Loucy (cell line): ENCODE results near the gene ZNF530.

ENCODE experiments used
- H2AFZ ChIP-seq: fragments of 200-600 bp; sonication (generic); 2 replicates; pipeline ENCODE4 v1.6.0; 2016; ENCODE audit warnings: antibody characterized with exemption, mild to moderate bottlenecking, low read length, moderate library complexity
- H3F3A ChIP-seq: fragments of 200-600 bp; 2 replicates; pipeline ENCODE4 v1.6.0; 2016; ENCODE audit warnings: antibody characterized with exemption, low read depth, mild to moderate bottlenecking
- H3K27me3 ChIP-seq: fragments of 200-600 bp; sonication (generic); 2 replicates; pipeline ENCODE4 v1.6.1; 2014; ENCODE audit warnings: low read length, mild to moderate bottlenecking; ENCODE audit not compliant: insufficient read depth, poor library complexity, severe bottlenecking
- H3K36me3 ChIP-seq: fragments of 200-600 bp; sonication (generic); 2 replicates; pipeline ENCODE4 v1.6.1; 2016; ENCODE audit warnings: low read length; ENCODE audit not compliant: insufficient read depth
- H3K4me1 ChIP-seq: fragments of 200-600 bp; sonication (generic); 2 replicates; pipeline ENCODE4 v1.5.1; 2014; ENCODE audit warnings: low read length, mild to moderate bottlenecking; ENCODE audit not compliant: insufficient read depth, poor library complexity, severe bottlenecking
- H3K4me2 ChIP-seq: fragments of 200-600 bp; sonication (generic); 2 replicates; pipeline ENCODE4 v1.6.0; 2014; ENCODE audit warnings: antibody characterized with exemption, low read length, low read depth, mild to moderate bottlenecking; ENCODE audit not compliant: poor library complexity, severe bottlenecking
- H3K4me3 ChIP-seq: fragments of 200-600 bp; sonication (generic); 2 replicates; pipeline ENCODE4 v1.5.1; 2014; ENCODE audit warnings: low read length, mild to moderate bottlenecking, mixed read lengths; ENCODE audit not compliant: poor library complexity, severe bottlenecking
- H3K79me2 ChIP-seq: fragments of 200-600 bp; sonication (generic); 2 replicates; pipeline ENCODE4 v1.6.1; 2014; ENCODE audit warnings: low read length; ENCODE audit not compliant: insufficient read depth
- H3K9ac ChIP-seq: fragments of 200-600 bp; sonication (generic); 2 replicates; pipeline ENCODE4 v1.6.0; 2014; ENCODE audit warnings: mild to moderate bottlenecking, low read depth, low read length, moderate library complexity; ENCODE audit not compliant: poor library complexity, severe bottlenecking
- H3K9me2 ChIP-seq: fragments of 200-600 bp; sonication (generic); replicated peaks from 2 replicates; pipeline ENCODE4 v1.6.1; 2016; ENCODE audit warnings: low read depth, low read length, mixed read lengths
- H3K9me3 ChIP-seq: fragments of 200-600 bp; sonication (generic); 2 replicates; pipeline ENCODE4 v1.6.1; 2014; ENCODE audit warnings: mild to moderate bottlenecking, antibody characterized with exemption, low read length, low read depth; ENCODE audit not compliant: insufficient read depth
- H4K20me1 ChIP-seq: fragments of 200-600 bp; sonication (generic); 2 replicates; pipeline ENCODE4 v1.6.0; 2014; ENCODE audit warnings: antibody characterized with exemption, low read length, mild to moderate bottlenecking; ENCODE audit not compliant: insufficient read depth, poor library complexity, severe bottlenecking
- EZH2phosphoT487 ChIP-seq: fragments of 200-600 bp; IDR thresholded peaks from 2 replicates; pipeline ENCODE4 v1.6.1; 2018; ENCODE audit warnings: antibody characterized with exemption, mild to moderate bottlenecking, moderate library complexity, borderline replicate concordance
- TF ChIP-seq, protein P1 (sequence below): fragments of 200-600 bp; sonication (generic); conservative IDR thresholded peaks from 2 replicates; pipeline ENCODE4 v1.5.1; 2014; ENCODE audit warnings: mild to moderate bottlenecking, antibody characterized with exemption, low read length

Gene ZNF530

GRCh38 chr19:57578487-57579205 lies 21.0 kb upstream of the ZNF530 start, which contains the start of gene ZNF416:
TSS of gene ZNF416 (minus strand) at chr19:57578911. CDS start at chr19:57578704, 207 bp downstream.
- peaks cover 12% of the 10 kb centered on the region for H3K9me3 ChIP-seq
- H3K36me3 ChIP-seq = peaks cover 20% of the 10 kb centered on the region; the same call in 1 of the 2 replicates
- no peaks in the 10 kb centered on the region for H3F3A ChIP-seq
- H3K9ac ChIP-seq = peak within 1 kb of the TSS; percentile 86
- H3K4me1 ChIP-seq = peaks cover 20% of the 10 kb centered on the region
- TF ChIP-seq, protein P1, sequence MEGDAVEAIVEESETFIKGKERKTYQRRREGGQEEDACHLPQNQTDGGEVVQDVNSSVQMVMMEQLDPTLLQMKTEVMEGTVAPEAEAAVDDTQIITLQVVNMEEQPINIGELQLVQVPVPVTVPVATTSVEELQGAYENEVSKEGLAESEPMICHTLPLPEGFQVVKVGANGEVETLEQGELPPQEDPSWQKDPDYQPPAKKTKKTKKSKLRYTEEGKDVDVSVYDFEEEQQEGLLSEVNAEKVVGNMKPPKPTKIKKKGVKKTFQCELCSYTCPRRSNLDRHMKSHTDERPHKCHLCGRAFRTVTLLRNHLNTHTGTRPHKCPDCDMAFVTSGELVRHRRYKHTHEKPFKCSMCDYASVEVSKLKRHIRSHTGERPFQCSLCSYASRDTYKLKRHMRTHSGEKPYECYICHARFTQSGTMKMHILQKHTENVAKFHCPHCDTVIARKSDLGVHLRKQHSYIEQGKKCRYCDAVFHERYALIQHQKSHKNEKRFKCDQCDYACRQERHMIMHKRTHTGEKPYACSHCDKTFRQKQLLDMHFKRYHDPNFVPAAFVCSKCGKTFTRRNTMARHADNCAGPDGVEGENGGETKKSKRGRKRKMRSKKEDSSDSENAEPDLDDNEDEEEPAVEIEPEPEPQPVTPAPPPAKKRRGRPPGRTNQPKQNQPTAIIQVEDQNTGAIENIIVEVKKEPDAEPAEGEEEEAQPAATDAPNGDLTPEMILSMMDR = 0 out of 2 replicates have a peak, but pooled peaks have one; percentile 18
- no peak for TF ChIP-seq EZH2phosphoT487
- H3K4me2 ChIP-seq = peak within 1 kb of the TSS; percentile 91
- H3K27me3 ChIP-seq = no peaks in the 10 kb centered on the region
- peak within 1 kb of the TSS; percentile 97 for H2AFZ ChIP-seq
- H3K79me2 ChIP-seq = peaks cover 24% of the 10 kb centered on the region
- peak within 1 kb of the TSS; percentile 91 for H3K4me3 ChIP-seq
- H3K9me2 ChIP-seq = no peaks in the 10 kb centered on the region
- H4K20me1 ChIP-seq = no peaks in the 10 kb centered on the region

- H3K4me1 ChIP-seq = peaks cover 21% of the 10 kb centered on the region
- H3K27me3 ChIP-seq = no peaks in the 10 kb centered on the region
- no peak overlapping the region for H3K9ac ChIP-seq
- H2AFZ ChIP-seq = peak overlapping the region; percentile 93; the same call in 1 of the 2 replicates
- peaks cover 12% of the 10 kb centered on the region; the same call in 1 of the 2 replicates for H3K36me3 ChIP-seq
- no peaks in the 10 kb centered on the region for H3K9me2 ChIP-seq
- H4K20me1 ChIP-seq = no peaks in the 10 kb centered on the region
- H3F3A ChIP-seq = no peaks in the 10 kb centered on the region
- H3K4me2 ChIP-seq = peak overlapping the region; percentile 99
- peak overlapping the region; percentile 88 for H3K4me3 ChIP-seq
- peaks cover 37% of the 10 kb centered on the region for H3K79me2 ChIP-seq
- TF ChIP-seq EZH2phosphoT487 = no peak
- TF ChIP-seq, protein P1 = no peak
- H3K9me3 ChIP-seq = peaks cover 4% of the 10 kb centered on the region; the same call in 1 of the 2 replicates
Measured at GRCh38 chr19:57583104-57583520, 16.6 kb upstream of the ZNF530 start.

DNA sequence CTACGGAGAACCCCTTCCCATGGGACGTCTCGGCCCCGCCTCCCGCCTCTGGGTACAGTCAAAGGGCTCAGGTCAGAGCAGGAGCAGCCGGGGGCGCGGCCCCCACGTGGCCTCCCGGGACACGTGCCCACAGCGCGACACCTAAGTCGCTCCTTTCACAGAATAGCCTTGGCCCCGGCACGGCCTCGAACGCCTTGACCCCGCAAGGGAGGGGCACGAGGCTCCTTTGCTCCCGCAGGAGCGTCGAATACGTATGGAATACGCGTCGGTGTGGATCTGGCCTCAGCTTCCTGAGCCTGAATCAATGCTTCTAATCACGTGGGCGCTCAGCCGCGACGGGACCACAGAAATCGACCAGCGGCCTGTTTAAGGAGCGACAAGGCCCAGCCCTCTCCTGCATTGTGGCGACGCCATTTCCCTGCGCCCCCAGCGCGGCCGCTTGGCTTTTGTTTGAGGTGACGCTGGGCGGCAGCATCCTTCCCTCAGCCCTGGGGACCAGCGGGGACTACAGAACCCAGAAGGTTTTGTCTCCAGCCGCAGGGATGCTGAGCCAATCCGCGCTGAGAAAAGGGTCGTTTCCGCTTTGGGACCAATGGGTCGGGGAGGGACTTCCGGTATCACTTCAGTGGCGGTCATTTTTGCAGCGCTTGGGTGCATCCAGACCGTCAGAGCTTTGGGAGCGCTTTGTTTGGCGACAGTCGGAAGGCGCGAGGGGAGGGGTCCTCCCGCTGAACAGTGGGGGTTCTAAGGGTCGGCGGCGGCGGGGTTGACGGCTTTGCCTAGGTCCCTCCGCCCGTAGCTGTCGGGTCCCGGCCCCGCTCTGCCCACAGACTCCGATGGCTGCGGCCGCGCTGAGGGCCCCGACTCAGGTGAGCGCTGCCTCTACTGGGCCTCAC lies 15.9 kb upstream of the ZNF530 start, which contains the start of gene ZIK1:
Gene ZIK1 (plus strand): TSS at position 625 of the 896 bp plus-strand sequence. CDS start 212 bp downstream, at position 837.
- Histone ChIP-seq H3K9ac (peak within 1 kb of the TSS; percentile 79), H3K9me2 (no peaks in the 10 kb centered on the region), H2AFZ (peak within 1 kb of the TSS; percentile 93), H4K20me1 (no peaks in the 10 kb centered on the region), H3K79me2 (peaks cover 36% of the 10 kb centered on the region), H3K4me1 (peaks cover 18% of the 10 kb centered on the region), H3K36me3 (peaks cover 18% of the 10 kb centered on the region; the same call in 1 of the 2 replicates), H3F3A (no peaks in the 10 kb centered on the region), H3K9me3 (peaks cover 4% of the 10 kb centered on the region; the same call in 1 of the 2 replicates), H3K27me3 (no peaks in the 10 kb centered on the region), H3K4me3 (peak within 1 kb of the TSS; percentile 88), H3K4me2 (peak within 1 kb of the TSS; percentile 99)
- TF ChIP-seq, protein P1 = peak; percentile 42; the same call in 1 of the 2 replicates
- no peak for TF ChIP-seq EZH2phosphoT487
